ENCODE data around the gene POLR3K.
A peak's percentile ranks its signal among the peaks of the same experiment; 100 is the strongest.

The POLR3K gene

DNA sequence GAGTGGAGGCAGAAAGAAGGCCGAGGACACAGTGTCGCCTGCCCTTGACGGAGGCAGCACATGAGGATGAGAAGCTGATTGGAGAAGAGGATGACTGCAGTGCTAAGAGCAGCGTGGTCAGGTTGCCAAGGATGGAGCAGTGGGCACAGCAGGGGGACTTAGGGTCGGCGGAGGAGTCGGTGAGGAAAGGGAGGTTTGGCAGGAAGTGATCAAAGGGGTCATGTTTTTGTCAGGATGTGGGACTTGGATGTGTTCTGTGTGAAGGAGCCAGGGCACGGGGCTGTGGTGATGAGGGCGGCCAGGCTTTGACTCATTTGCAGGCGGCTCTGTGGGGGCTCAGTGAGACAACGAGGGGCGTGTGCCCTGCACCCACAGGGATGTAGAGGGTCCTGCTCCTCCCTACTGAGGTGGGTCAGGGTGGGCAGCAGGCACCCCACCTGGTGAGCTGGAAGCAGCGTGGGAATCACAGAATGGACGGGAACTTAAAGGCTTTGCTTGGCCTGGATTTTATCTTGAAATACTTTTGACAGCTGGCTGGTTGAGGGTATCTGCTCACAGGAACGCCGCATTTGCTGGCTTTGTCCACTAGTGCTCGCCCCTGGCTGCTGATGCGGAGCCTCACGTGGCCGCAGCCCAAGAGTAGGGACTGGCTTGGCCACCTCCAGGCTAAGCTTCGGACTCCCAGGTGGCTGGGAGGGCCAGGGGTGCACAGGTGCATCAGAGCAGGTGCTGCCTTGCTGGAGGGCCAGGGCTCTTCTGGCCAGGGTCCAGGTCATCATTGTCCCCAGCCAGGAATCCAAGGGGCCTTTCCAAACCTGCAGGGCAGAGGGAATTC lies 30.6 kb upstream of the POLR3K start:
- Histone ChIP-seq H3K27me3 (no peaks in the 10 kb centered on the region), H3K27ac (no peak overlapping the region), H3K36me3 (peaks cover 60% of the 10 kb centered on the region), H3K4me3 (ENCODE audit: low read depth in 1 of 2, low read length in 1 of 2) (no peak overlapping the region), H3K9me3 (no peaks in the 10 kb centered on the region), H3K4me1 (ENCODE audit: control insufficient read depth in 1 of 2, insufficient read depth in 1 of 2, low read depth in 1 of 2, low read length in 1 of 2) (peaks cover 17% of the 10 kb centered on the region in 2 experiments)
- TF ChIP-seq, protein P1, sequence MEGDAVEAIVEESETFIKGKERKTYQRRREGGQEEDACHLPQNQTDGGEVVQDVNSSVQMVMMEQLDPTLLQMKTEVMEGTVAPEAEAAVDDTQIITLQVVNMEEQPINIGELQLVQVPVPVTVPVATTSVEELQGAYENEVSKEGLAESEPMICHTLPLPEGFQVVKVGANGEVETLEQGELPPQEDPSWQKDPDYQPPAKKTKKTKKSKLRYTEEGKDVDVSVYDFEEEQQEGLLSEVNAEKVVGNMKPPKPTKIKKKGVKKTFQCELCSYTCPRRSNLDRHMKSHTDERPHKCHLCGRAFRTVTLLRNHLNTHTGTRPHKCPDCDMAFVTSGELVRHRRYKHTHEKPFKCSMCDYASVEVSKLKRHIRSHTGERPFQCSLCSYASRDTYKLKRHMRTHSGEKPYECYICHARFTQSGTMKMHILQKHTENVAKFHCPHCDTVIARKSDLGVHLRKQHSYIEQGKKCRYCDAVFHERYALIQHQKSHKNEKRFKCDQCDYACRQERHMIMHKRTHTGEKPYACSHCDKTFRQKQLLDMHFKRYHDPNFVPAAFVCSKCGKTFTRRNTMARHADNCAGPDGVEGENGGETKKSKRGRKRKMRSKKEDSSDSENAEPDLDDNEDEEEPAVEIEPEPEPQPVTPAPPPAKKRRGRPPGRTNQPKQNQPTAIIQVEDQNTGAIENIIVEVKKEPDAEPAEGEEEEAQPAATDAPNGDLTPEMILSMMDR (IDR thresholded peaks at IDR 0.05): no peak

DNA sequence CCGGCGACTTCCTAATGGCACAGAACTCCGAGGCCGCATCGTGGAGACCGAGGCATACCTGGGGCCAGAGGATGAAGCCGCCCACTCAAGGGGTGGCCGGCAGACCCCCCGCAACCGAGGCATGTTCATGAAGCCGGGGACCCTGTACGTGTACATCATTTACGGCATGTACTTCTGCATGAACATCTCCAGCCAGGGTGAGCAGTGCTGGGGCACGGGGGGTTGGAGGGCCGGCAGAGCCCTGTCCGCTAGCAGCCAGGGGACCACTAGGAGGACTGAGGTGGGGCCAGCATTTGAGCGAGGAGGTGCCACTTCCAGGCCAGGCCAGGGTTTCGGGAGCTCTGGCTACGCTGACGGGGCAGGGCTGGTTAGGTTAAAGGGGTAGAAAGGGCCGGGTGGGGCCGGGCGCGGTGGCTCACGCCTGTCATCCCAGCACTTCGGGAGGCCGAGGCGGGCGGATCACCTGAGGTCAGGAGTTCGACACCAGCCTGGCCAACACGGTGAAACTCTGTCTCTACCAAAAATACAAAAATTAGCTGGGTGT lies 29.7 kb upstream of the POLR3K start:
- Histone ChIP-seq H3K4me1 (ENCODE audit: control insufficient read depth in 1 of 2, insufficient read depth in 1 of 2, low read depth in 1 of 2, low read length in 1 of 2) (peaks cover 22 to 23% of the 10 kb centered on the region in 2 experiments), H3K27ac (no peak overlapping the region), H3K9me3 (no peaks in the 10 kb centered on the region), H3K36me3 (peaks cover 54% of the 10 kb centered on the region), H3K27me3 (no peaks in the 10 kb centered on the region), H3K4me3 (ENCODE audit: low read depth in 1 of 2, low read length in 1 of 2) (no peak overlapping the region)
- TF ChIP-seq, protein P1 (IDR thresholded peaks at IDR 0.05): no peak

DNA sequence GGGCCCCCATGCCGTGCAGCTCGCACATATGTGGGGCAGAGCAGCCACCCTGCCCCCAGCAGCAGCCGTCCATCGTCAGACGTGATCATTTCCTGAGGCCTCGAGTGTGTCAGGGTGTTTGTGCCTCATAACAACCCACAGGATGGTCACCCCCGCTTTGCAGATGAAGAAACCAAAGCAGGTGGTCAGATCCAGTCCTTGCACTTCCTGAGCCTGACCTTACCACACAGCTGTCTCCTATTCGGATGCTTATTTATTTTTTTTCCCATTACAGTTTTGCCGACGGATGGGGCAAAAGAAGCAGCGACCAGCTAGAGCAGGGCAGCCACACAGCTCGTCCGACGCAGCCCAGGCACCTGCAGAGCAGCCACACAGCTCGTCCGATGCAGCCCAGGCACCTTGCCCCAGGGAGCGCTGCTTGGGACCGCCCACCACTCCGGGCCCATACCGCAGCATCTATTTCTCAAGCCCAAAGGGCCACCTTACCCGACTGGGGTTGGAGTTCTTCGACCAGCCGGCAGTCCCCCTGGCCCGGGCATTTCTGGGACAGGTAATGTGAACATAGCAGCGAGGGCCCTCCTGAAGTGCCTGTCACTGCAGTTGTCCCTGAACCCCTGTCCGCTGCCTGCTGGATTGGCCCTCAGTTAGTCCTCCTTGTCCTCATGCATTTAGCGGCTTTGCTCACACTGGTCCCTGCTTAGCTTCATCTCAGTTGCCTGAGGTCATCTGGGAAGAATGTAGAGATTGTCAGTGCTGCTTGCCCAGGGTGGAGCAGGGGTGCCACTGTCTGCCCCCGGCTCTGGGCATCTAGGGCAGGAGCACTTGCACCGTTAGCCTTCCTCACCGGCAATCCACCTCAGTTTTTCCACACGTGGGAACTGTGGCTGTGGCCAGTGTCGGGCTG lies 26.0 kb upstream of the POLR3K start:
- Histone ChIP-seq H3K27ac (peak overlapping the region; percentile 74), H3K36me3 (peaks cover 25% of the 10 kb centered on the region)

DNA sequence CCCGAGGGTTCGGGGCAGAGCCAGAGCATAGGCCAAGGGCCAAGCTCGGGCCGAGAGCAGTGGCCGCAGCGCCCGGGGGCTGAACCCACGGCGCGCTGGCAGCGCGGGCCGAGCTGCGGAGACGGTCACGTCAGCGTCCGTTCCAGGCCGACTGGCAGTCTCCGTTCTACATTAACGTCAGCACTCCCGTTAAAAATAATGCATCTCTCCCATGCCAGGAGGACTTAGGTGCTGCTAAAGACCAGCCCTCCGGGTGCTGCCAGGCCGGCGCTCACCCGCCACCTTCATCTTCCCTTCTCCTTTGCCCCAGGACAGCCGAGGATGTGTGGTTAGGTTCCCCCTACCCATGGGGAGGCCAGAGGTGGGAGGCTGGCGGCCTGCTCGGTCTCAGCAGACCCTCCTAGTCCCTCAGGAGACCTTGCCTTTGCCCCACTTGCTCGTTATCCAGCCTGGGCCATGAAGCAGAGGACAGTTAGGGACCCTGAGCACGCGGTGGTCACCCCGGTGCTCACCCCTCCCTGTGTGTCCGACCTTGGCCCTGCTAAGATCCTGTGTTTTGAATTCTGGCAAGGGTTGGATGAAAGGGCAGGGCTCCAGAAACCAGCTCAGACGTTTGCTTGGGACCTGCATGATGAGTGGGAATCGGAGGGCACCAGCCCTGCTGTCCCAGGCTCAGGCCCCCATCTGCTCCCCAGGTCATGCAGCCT lies 25.2 kb upstream of the POLR3K start:
- TF ChIP-seq, protein P1 (IDR thresholded peaks at IDR 0.05): no peak
- peak overlapping the region; percentile 89 to 99 for H3K4me3 ChIP-seq (ENCODE audit: low read depth in 1 of 2, low read length in 1 of 2)
- H3K9me3 ChIP-seq: no peaks in the 10 kb centered on the region
- peak overlapping the region; percentile 74 for H3K27ac ChIP-seq
- peaks cover 31 to 32% of the 10 kb centered on the region in 2 experiments for H3K4me1 ChIP-seq (ENCODE audit: control insufficient read depth in 1 of 2, insufficient read depth in 1 of 2, low read depth in 1 of 2, low read length in 1 of 2)
- peaks cover 40% of the 10 kb centered on the region for H3K27me3 ChIP-seq
- H3K36me3 ChIP-seq: peaks cover 17% of the 10 kb centered on the region

More for the DNA sequence above, 26.0 kb upstream of the POLR3K start:
- Histone ChIP-seq H3K27me3 (peaks cover 32% of the 10 kb centered on the region), H3K4me3 (ENCODE audit: low read depth in 1 of 2, low read length in 1 of 2) (peak overlapping the region; percentile 89 to 99), H3K9me3 (no peaks in the 10 kb centered on the region), H3K4me1 (ENCODE audit: control insufficient read depth in 1 of 2, insufficient read depth in 1 of 2, low read depth in 1 of 2, low read length in 1 of 2) (peaks cover 33 to 34% of the 10 kb centered on the region in 2 experiments)
- TF ChIP-seq, protein P1 (IDR thresholded peaks at IDR 0.05): no peak
